IPS-18a (cell line): ENCODE results near the gene AGAP1.

ENCODE experiments used
- H3K27ac ChIP-seq: one replicate; pipeline ENCODE4 v1.5.1; 2013; ENCODE audit warnings: low read length
- H3K27me3 ChIP-seq: one replicate; pipeline ENCODE4 v1.6.1; 2013; ENCODE audit warnings: mild to moderate bottlenecking, low read length; ENCODE audit not compliant: control insufficient read depth, insufficient read depth
- H3K36me3 ChIP-seq: one replicate; pipeline ENCODE4 v1.6.1; 2013; ENCODE audit warnings: low read depth, low read length; ENCODE audit not compliant: control insufficient read depth
- H3K4me1 ChIP-seq: one replicate; pipeline ENCODE4 v1.6.1; 2013; ENCODE audit warnings: low read depth, low read length; ENCODE audit not compliant: control insufficient read depth
- H3K4me3 ChIP-seq: one replicate; pipeline ENCODE4 v1.5.1; 2013; ENCODE audit warnings: low read length
- H3K9ac ChIP-seq: one replicate; pipeline ENCODE4 v1.6.1; 2013; ENCODE audit warnings: mild to moderate bottlenecking, low read length, moderate library complexity
- H3K9me3 ChIP-seq: one replicate; pipeline ENCODE4 v1.6.1; 2013; ENCODE audit warnings: low read depth, low read length; ENCODE audit not compliant: control insufficient read depth

Gene AGAP1

GRCh38 chr2:235523486-235524150 is 29.8 kb downstream of the AGAP1 start:
- H3K27ac ChIP-seq, result no peak overlapping the region
- no peaks in the 10 kb centered on the region for H3K36me3 ChIP-seq
- peaks cover 11% of the 10 kb centered on the region for H3K4me1 ChIP-seq
- no peaks in the 10 kb centered on the region for H3K9me3 ChIP-seq
- H3K27me3 ChIP-seq, result no peaks in the 10 kb centered on the region
- no peak overlapping the region for H3K4me3 ChIP-seq
- no peak overlapping the region for H3K9ac ChIP-seq

- H3K4me3 ChIP-seq, result no peak overlapping the region
- H3K4me1 ChIP-seq, result peaks cover 11% of the 10 kb centered on the region
- no peaks in the 10 kb centered on the region for H3K36me3 ChIP-seq
- H3K27ac ChIP-seq, result no peak overlapping the region
- no peak overlapping the region for H3K9ac ChIP-seq
- H3K9me3 ChIP-seq, result no peaks in the 10 kb centered on the region
- no peaks in the 10 kb centered on the region for H3K27me3 ChIP-seq
These were observed 32.3 kb downstream of the AGAP1 start for GRCh38 chr2:235526166-235526565.

- no peak overlapping the region for H3K4me3 ChIP-seq
These were observed 34.1 kb downstream of the AGAP1 start for GRCh38 chr2:235527806-235528469.

GRCh38 chr2:235529621-235530020 is 35.8 kb downstream of the AGAP1 start:
- peaks cover 11% of the 10 kb centered on the region for H3K4me1 ChIP-seq
- H3K27me3 ChIP-seq, result no peaks in the 10 kb centered on the region
- no peak overlapping the region for H3K27ac ChIP-seq
- no peak overlapping the region for H3K9ac ChIP-seq
- no peak overlapping the region for H3K4me3 ChIP-seq
- H3K9me3 ChIP-seq, result no peaks in the 10 kb centered on the region
- H3K36me3 ChIP-seq, result no peaks in the 10 kb centered on the region

More at GRCh38 chr2:235527806-235528469, 34.1 kb downstream of the AGAP1 start:
- Histone ChIP-seq H3K27ac (no peak overlapping the region), H3K36me3 (no peaks in the 10 kb centered on the region), H3K9me3 (no peaks in the 10 kb centered on the region), H3K4me1 (peaks cover 11% of the 10 kb centered on the region), H3K9ac (no peak overlapping the region), H3K27me3 (no peaks in the 10 kb centered on the region)

- no peak overlapping the region for H3K4me3 ChIP-seq
- no peak overlapping the region for H3K9ac ChIP-seq
- no peak overlapping the region for H3K27ac ChIP-seq
- peaks cover 11% of the 10 kb centered on the region for H3K4me1 ChIP-seq
- H3K27me3 ChIP-seq, result no peaks in the 10 kb centered on the region
- H3K9me3 ChIP-seq, result no peaks in the 10 kb centered on the region
- H3K36me3 ChIP-seq, result no peaks in the 10 kb centered on the region
These were observed 36.9 kb downstream of the AGAP1 start for GRCh38 chr2:235530735-235531134.

- H3K27me3 ChIP-seq, result no peaks in the 10 kb centered on the region
- H3K9ac ChIP-seq, result no peak overlapping the region
- no peaks in the 10 kb centered on the region for H3K9me3 ChIP-seq
- no peak overlapping the region for H3K4me3 ChIP-seq
- H3K4me1 ChIP-seq, result peaks cover 8% of the 10 kb centered on the region
- no peak overlapping the region for H3K27ac ChIP-seq
- no peaks in the 10 kb centered on the region for H3K36me3 ChIP-seq
These were observed 38.5 kb downstream of the AGAP1 start for GRCh38 chr2:235532307-235532706.

- no peak overlapping the region for H3K9ac ChIP-seq
- no peaks in the 10 kb centered on the region for H3K36me3 ChIP-seq
- no peak overlapping the region for H3K4me3 ChIP-seq
- no peaks in the 10 kb centered on the region for H3K27me3 ChIP-seq
- H3K9me3 ChIP-seq, result no peaks in the 10 kb centered on the region
- H3K27ac ChIP-seq, result no peak overlapping the region
- H3K4me1 ChIP-seq, result no peaks in the 10 kb centered on the region
These were observed 39.4 kb downstream of the AGAP1 start for GRCh38 chr2:235533198-235533597.

- Histone ChIP-seq H3K9ac (no peak overlapping the region), H3K4me3 (no peak overlapping the region), H3K36me3 (no peaks in the 10 kb centered on the region), H3K9me3 (no peaks in the 10 kb centered on the region), H3K4me1 (no peaks in the 10 kb centered on the region), H3K27me3 (no peaks in the 10 kb centered on the region), H3K27ac (no peak overlapping the region)
These were observed 40.0 kb downstream of the AGAP1 start for GRCh38 chr2:235533616-235534385.

GRCh38 chr2:235534678-235535422 is 41.0 kb downstream of the AGAP1 start:
- Histone ChIP-seq H3K4me1 (no peaks in the 10 kb centered on the region), H3K36me3 (no peaks in the 10 kb centered on the region), H3K27ac (no peak overlapping the region), H3K4me3 (no peak overlapping the region), H3K9ac (no peak overlapping the region), H3K27me3 (no peaks in the 10 kb centered on the region), H3K9me3 (no peaks in the 10 kb centered on the region)

- Histone ChIP-seq H3K27ac (no peak overlapping the region), H3K4me3 (no peak overlapping the region), H3K36me3 (no peaks in the 10 kb centered on the region), H3K9me3 (no peaks in the 10 kb centered on the region), H3K9ac (no peak overlapping the region), H3K4me1 (no peaks in the 10 kb centered on the region), H3K27me3 (no peaks in the 10 kb centered on the region)
These were observed 41.7 kb downstream of the AGAP1 start for GRCh38 chr2:235535423-235536130.

- Histone ChIP-seq H3K27ac (no peak overlapping the region), H3K36me3 (no peaks in the 10 kb centered on the region), H3K9me3 (no peaks in the 10 kb centered on the region), H3K27me3 (no peaks in the 10 kb centered on the region), H3K9ac (no peak overlapping the region), H3K4me3 (no peak overlapping the region), H3K4me1 (no peaks in the 10 kb centered on the region)
These were observed 42.9 kb downstream of the AGAP1 start for GRCh38 chr2:235536711-235537110.
